GM12872 (cell line): ENCODE results near the gene TCERG1.

Source experiments
- TF ChIP-seq, protein P1 (sequence below): IDR thresholded peaks from 3 replicates; pipeline ENCODE4 v1.5.1; 2011; ENCODE audit warnings: low read depth, mild to moderate bottlenecking, low read length, moderate library complexity; ENCODE audit not compliant: insufficient read depth

Gene TCERG1

DNA sequence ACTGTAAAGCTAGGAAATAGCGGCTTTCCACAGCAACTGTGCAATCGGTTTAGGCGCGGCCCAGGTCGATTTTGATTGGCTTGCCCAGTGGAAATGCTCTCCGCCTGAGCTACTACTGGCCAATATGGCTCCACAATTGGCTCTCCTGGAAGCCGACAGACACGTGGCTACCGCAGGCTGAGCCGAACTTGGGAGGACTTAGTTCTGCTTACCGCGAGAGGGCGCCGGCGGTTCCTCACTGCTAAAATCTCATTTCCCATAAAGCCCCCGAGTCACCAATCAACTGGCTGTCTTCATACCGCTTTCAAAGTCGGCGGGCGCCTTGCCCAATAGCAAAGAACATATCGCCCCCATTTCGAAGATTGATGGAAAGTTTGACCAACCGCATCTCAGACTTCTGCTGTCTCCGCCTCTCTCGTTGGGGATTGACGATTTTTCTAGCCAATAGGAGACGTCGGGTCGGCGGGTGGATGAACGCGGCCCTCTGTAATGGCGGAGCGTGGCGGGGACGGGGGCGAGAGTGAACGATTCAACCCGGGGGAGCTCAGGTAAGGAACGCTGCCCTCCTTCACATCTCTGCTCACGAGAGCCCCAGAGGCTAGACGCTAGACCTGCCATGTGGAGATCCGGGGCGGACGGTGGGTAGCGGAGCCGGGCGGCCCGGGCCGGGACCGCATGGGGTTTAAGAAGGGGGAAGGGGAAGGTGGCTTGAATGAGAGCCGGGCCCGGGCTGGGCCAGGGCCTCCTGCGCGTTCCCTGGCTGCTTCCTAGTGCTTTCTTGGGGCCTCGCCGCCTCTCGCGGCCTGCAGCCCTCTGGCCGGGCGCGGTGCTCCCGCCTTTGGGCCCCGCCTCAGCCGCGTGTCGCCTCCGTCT is at the start of gene TCERG1:
Gene TCERG1, plus strand, starts transcription at position 473 of the 873 bp plus-strand sequence. Its CDS starts 17 bp downstream, at position 490.
- TF ChIP-seq, protein P1, sequence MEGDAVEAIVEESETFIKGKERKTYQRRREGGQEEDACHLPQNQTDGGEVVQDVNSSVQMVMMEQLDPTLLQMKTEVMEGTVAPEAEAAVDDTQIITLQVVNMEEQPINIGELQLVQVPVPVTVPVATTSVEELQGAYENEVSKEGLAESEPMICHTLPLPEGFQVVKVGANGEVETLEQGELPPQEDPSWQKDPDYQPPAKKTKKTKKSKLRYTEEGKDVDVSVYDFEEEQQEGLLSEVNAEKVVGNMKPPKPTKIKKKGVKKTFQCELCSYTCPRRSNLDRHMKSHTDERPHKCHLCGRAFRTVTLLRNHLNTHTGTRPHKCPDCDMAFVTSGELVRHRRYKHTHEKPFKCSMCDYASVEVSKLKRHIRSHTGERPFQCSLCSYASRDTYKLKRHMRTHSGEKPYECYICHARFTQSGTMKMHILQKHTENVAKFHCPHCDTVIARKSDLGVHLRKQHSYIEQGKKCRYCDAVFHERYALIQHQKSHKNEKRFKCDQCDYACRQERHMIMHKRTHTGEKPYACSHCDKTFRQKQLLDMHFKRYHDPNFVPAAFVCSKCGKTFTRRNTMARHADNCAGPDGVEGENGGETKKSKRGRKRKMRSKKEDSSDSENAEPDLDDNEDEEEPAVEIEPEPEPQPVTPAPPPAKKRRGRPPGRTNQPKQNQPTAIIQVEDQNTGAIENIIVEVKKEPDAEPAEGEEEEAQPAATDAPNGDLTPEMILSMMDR = peak; percentile 75

DNA sequence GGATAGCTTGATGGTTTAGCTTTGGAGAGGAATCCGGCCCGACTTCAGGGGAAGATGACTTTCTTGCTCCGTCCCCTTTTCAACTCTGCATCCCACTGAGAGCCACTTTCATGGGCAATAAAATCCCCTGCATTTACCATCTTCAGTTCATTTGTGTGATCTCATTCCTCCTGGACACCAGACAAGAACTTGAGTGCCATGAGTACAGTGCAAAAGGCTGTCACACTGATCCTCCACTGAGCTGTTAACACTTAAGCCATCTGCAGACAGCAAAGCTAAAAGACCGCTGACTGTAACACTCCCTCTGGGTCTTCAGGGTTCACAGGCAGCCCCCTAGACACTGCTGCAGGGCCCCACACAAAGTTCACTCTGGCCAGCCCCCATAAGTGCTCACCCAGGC is 48.3 kb upstream of the TCERG1 start:
- TF ChIP-seq, protein P1 = no peak

DNA sequence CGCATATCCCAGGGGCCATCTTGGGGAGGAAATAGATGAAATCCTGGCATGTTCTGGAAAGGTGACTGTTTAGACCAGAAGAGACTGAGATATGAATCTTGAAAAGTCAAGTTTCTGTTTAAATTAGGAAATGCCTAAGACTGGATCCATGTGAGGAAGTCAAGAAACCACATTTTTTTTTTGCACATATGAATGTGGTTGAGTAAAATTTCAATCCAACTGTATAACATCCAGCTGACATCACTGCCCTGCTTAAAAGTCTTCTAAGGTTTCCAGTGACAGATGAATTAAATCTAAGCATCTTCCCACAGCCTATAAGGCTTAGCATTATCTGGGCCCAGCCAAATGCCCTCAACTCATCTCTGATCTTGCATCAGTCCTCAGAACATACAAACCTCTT is 47.7 kb upstream of the TCERG1 start:
- TF ChIP-seq, protein P1 = no peak

DNA sequence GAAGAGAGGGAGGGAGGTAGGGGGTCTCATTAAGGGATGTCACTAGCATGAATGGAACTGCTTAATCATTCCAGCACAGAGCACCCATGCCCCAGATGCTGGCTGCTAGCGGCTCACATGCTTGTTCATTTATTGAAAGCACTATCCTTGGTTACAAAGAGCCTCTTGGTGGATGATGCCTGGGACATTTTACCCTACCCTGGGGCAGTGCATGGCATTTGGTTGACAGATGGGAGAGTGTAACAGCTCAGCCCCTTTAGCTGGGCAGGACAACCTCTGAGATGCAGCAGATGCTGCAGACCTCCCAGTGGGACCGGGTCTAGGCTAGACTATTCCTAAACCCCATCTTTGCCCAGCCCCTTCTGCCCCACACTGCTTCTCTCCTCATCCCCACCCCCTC is 46.9 kb upstream of the TCERG1 start:
- TF ChIP-seq, protein P1 = no peak

DNA sequence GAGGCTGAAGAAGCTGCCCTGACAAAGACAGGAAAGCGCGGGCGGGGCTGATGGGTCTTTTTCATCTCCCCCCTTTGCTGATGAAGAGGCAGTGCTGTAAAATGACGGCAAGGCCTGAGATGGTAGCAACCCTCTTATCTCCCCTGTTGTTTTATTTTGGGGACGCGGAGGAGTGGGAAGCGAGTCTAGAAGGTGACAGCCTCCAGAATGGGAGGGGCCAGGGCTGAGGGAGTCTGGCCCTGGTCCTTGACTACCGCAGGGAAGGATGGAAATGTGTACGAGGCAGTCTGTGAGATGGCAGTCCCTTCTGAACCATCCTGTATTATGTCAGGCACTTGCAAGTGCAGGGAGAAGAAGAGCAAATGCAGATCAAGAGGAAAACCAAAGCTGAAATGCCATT is 46.1 kb upstream of the TCERG1 start:
- TF ChIP-seq, protein P1 = no peak

DNA sequence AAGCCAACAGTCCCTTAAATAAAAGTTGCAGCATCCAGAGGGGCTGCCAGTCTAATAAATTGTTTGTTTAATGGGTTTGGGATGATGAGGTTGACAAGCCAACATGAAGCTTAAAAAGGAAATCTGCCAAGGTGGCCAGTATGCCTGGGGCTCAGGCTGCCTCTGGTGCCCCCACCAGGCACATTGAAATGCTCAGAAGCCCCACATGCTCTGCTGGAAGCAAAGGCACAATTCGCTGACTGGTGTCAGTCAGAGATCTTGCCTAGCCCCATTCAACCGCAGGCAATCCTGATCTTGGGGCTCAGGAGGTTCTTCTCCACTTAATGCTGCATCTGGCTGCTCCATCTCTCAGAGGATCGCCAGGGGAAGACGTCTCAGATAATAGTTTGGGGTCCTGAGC is 44.2 kb upstream of the TCERG1 start:
- TF ChIP-seq, protein P1 = no peak

DNA sequence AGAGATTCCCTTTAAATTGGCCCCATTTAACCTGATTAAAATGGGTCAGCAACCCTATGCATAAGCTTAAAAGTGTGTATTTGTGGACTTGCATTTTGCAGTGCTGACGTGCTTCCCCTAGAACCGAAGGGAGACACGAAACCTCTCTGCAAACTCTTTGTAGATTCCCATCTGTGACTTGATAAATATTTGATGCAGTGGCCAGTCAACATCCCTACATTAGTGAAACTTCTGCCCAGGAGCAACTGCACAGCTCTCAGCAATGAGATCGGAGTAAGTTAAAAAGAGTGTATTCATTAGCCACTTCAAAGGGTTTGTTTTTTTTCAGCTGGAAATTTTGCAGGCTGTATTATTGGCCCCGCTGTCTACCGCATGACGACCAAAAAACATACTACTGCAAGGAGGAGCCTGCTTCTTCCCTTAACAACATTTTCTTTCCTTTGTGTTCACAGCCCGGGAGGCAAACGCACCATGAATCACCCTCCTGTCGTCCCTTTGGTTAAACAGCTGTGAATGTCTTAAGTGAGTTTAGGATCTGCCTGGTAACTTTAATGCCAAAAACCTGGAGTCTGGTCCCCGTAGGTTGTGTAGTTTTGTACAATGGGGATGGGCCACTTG is 38.0 kb upstream of the TCERG1 start:
- TF ChIP-seq, protein P1 = no peak
